ENCODE data around the gene CAPZB.

- TF ChIP-seq POLR2A (IDR thresholded peaks at IDR 0.05): no peak
- no peak for TF ChIP-seq CTCF (IDR thresholded peaks at IDR 0.05 in 8 of 11, conservative IDR thresholded peaks at IDR 0.05 in 3 of 11)
Measured at GRCh38 chr1:19369396-19370090, 115.8 kb downstream of the CAPZB start.

All from spleen (tissue), 7 donors.